NCI-H1092 treated with DMSO at 0.1 percent for 48 hours (cell line): Measurements from ENCODE around the gene GLE1.
"Not testable (repeated sequence)": the region's sequence is repeated elsewhere in the genome, so short reads cannot be mapped to it uniquely, and the experiment has no call there.

Experiments
- DNase-seq: peaks from one replicate; lab custom pipeline; 2025; lab: John Stamatoyannopoulos, UW

GLE1 gene

DNA sequence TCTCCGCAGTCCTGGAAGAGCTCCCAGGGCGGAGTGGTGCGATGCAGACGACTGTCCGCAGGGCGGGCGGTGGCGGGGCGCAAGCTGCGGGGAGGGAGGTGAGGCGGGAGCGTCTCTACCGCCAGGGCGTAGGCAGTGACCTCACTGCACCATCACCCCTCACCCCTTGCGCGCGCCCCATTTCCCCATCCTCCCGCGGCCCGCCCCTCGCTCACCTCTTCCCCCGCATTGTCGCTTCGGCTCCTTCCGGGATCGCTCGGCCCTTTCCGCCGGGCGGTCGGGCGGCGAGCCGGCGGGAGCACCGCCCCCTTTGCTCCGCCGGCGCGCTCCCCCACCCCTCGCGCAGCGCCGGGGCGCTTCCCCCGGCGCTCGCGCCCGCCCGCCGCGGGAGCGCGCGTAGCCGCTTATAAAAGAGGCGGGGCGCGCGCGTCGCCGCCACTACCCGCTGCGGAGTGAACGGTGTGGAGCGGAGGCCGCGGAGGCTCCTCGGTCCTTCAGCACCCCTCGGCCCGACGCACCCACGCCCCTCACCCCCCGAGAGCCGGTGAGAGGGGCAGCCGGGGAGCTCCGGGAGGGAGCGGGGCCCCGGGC is 47.7 kb downstream of the GLE1 start, which contains the start of gene SPTAN1:
SPTAN1 (plus strand) TSS at position 435 of the 591 bp plus-strand sequence. CDS start 14,154 bp downstream, outside the sequence.
- DNase-seq, result peak; percentile 89

DNA sequence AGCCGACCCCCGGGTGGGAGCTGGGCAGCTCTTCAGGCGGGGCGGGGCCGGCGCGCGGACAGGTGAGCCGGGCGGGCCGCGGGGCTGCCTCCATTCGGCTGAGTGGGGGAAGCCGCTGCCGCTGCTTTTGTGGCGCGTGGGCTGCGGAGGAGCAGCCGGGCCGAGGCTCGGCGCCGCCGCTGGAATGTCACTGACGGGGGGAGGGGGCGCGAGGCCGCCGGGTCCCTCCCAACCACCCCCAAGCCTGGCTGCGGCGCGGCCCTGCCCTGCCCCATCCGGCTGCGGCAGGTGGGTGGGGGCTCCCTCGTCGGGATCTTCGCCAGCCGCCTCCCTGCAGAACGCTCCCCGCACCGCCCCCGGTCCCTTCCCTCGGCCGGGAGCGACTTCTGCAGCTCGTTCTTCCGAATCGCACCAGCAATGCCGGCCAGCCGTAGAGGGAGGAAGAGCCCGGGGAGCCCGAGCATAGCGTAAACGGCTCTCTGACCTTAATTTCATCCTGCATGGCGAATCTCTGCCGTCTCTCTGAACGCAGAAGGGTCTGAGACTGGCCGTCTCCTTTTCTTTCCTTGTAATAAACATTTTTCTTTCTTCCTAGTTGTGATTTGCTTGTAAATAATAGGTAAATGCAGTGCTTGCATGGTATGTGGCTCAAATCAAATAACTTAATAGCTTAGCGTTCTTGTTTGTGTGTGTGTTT is 48.4 kb downstream of the GLE1 start:
- DNase-seq, result peak; percentile 49

- DNase-seq, result no peak
Observed at GRCh38 chr9:128553728-128554127, 49.2 kb downstream of the GLE1 start.

- no peak for DNase-seq
Observed at GRCh38 chr9:128554155-128554862, 49.8 kb downstream of the GLE1 start.

- DNase-seq, result no peak
Observed at GRCh38 chr9:128555180-128555721, 50.7 kb downstream of the GLE1 start.

DNA sequence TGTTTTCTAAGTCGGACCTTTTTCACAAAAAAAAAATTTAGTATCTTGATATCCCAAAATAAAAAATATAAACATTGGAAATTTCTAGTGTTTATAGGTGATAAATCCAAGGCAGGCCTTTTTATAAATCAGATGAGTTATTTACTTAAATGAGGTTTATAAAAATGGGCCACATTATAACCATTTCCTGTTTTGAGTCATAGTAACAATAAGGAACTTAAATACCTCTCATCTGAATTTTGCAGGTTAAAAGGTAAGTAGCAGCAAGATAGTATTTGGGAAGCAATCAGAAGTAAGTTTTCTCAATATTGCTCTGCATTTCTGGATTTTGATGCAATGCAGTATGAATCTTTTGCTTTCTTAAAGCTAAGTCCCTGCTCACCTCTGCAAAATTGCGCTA is 51.8 kb downstream of the GLE1 start:
- no peak for DNase-seq

DNA sequence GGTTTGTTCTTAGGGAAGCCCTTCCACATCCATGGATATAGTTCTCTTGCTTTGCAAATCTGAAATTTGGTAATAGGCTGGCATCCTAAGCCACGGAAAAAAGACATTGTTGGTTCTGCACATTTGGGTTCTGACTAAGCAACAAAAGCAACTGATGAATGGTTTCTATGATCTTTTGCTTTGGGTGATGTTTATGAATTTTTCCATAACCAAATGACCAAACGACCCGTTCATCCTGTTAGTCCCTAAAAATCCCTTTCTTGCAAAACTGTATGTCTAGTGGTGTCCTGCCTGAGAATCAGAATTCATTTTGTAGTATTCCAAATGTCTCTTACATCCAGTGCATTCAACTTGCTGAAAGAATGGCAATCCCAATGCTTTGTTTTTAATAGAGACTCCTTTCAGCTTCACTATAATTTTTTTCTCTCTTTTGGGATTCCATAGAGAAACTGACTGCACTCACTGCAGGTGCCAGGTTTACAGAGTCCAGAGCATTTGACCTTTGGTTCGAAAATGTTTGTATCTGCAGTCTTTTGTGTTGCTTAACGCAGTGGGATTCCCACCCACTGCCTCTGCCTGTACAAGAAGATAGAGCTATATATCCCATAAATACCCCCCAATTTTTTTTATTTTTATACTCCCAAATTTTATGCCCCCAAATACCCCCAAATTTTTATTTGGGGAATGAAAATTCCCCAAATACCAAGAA is 52.6 kb downstream of the GLE1 start:
- DNase-seq, result no peak

- DNase-seq, result peak; percentile 94
Observed at GRCh38 chr9:128558431-128559310, 54.2 kb downstream of the GLE1 start.

GRCh38 chr9:128565578-128565977 is 61.1 kb downstream of the GLE1 start:
- DNase-seq, result no peak

- no peak for DNase-seq
Observed at GRCh38 chr9:128568470-128569078, 64.1 kb downstream of the GLE1 start.

DNA sequence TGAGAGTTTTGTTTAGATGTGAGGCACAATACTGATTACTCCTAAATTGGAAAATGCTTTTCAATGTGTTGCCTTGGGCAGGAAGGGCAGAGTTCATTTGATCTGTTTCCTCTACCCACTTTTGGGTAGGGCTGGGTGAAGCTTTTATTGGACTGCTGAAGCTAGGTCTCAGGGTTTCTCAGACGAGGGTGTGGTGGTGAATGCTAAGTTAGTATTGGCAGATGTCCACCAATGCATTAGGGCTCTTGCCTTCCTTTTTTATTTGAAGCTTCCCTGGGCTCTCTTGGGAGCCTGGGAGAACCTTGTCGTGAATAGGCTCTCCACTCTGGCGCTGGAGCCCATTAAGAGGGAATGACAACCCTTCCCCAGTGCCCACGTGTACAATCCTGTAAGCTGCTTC is 71.0 kb downstream of the GLE1 start:
- DNase-seq, result peak; percentile 88

DNA sequence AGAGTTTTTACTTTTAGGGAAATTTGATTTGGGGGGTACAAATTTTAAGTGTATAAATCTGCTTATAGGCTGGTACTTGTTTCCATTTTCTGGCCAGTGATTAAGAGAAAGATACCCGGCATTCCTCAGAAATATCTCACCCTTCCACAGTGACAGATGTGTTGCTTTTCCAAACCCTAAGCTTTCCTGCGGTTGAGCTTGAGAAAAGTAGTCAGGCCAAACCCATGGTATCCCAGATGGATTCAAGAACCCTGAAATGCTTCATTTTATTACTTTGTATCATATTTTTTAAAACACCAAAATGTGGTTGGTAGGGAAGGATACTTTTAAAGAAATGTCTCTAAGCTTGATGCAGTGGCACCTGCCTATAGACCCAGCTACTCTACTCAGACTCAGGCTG is 71.4 kb downstream of the GLE1 start:
- no peak for DNase-seq

GRCh38 chr9:128577206-128577605 is 72.7 kb downstream of the GLE1 start:
- DNase-seq, result no peak

- DNase-seq, result no peak
Observed at GRCh38 chr9:128579194-128579593, 74.7 kb downstream of the GLE1 start.

GRCh38 chr9:128580731-128581130 is 76.2 kb downstream of the GLE1 start:
- no peak for DNase-seq

DNA sequence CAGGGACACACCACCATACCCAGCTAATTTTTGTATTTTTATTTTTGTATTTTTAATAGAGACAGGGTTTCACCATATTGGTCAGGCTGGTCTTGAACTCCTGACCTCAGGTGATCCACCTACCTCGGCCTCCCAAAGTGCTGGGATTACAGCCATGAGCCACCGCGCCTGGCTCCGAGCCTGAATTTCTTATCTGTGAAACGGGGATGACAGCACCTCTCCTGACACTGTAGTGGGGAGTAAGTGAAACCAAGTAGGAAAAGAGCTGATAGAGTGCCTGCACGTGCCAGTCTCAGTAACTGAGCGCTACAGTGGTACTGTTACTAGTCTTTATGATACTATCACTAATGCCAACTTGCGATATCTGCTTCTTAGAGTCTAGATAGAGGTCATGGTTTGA is 80.6 kb downstream of the GLE1 start:
- DNase-seq, result not testable (repeated sequence)

- not testable (repeated sequence) for DNase-seq
Observed at GRCh38 chr9:128586934-128587333, 82.4 kb downstream of the GLE1 start.

GRCh38 chr9:128587453-128587852 is 82.9 kb downstream of the GLE1 start:
- no peak for DNase-seq

DNA sequence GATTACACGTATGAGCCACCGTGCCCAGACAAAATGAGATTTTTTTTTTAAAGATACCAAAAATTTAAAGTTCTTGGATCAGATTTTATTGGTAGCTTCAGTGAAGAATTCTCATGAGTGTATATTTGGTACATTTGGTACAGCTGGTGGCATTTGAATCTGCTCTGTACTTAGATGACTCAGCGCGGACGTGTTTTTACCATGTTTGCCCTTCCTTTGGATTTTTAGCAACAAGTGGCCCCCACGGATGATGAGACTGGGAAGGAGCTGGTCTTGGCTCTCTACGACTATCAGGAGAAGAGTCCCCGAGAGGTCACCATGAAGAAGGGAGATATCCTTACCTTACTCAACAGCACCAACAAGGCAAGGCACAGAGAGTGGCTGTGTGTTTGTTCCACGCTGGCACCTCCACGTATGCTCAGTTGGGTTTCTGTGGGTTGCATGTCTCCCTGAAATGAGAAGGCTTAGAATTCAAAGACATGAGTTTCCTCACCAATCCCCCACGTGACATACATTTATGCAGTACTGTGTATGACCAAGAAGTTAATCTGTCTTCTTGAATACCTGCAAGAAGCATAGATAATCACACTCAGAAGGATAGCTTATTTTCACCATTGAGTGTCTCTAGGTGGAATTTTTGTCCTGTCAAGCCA is 84.2 kb downstream of the GLE1 start:
- no peak for DNase-seq
